ENCODE measurements around the gene F8.

Gene F8

DNA sequence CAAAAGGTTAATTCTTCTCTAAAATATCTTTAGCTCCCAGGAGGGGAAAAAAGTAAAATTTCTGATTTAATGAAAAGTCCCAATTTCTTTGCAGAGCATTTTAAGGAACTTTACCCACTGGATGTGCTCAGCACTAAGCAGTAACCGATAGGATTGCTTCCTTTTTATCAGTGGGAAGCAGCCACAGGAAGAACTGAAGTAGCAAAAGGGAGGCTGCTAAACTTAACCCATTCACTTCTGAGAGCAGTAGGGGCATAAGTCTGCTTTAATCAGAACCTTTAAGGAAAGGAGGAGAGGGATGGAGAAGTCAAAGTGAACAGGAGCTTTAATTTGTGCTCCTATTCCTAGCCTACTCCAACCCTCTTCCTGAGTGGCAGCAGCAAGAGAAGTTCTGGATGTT lies at the start of gene F8:
Gene F8, minus strand, starts transcription at position 139 of the 400 bp plus-strand sequence. CDS start 171 bp downstream, outside the sequence.
- DNase-seq = no peak

GRCh38 chrX:155071694-155072280 lies 49.3 kb upstream of the F8 start:
- no peak for DNase-seq

DNA sequence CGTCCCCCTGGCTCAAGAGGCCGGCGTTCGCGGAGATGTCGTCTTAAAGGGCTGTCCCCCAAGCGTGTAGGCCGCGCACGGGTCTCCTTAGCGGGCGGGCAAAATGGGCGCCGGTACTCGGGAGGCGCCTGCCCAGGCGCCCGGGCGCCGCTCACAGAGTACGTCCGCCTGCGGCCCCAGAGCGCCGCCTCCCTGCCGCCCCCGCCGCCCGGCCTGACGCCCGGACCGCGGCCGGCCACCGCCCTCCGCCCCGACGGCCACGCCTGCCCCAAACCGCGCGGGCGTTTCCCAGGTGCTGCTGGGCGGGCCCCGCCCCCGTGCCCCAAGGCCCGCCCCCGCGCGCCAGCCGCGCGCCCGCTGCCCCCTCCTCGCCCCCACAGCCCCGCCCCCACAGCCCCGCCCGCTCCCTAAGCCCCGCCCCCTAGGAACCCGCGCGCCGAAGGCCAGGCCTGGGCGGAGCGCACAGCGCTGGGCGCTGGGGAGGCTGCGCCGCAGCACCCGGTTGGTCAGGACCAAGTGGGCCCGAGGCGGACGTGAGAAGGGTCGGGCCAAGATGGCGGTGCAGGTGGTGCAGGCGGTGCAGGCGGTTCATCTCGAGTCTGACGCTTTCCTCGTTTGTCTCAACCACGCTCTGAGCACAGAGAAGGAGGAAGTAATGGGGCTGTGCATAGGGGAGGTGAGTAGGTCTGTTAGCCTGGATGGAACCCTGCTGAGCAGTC lies 48.6 kb upstream of the F8 start, which contains the start of the genes BRCC3, CMC4 and MTCP1:
Gene BRCC3, plus strand, starts transcription at position 534 of the 719 bp plus-strand sequence. Its CDS starts 20 bp downstream, at position 554.
Gene CMC4, minus strand, starts transcription at position 162 of the 719 bp plus-strand sequence. CDS start 7,113 bp downstream, outside the sequence.
Gene MTCP1, minus strand, starts transcription at position 162 of the 719 bp plus-strand sequence. CDS start 5,126 bp downstream, outside the sequence.
- DNase-seq = peak; percentile 42

DNA sequence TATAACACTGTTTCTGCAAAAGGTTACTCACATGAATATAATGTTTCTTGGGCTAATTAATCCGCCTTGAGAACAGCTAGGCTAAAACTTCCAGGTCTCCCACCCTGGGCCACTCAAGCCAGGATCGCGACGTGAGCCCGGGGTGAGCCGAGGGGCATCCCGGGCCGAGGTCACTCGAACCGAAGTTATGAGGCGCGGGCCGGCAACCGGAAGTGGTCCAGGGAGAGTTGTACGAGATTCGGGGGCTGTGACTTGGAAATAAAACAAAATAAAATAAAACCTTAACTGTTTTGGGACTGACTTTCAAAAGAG lies 48.1 kb upstream of the F8 start:
- DNase-seq = no peak

- no peak for DNase-seq
Observed at GRCh38 chrX:155070038-155070437, 47.5 kb upstream of the F8 start.

DNA sequence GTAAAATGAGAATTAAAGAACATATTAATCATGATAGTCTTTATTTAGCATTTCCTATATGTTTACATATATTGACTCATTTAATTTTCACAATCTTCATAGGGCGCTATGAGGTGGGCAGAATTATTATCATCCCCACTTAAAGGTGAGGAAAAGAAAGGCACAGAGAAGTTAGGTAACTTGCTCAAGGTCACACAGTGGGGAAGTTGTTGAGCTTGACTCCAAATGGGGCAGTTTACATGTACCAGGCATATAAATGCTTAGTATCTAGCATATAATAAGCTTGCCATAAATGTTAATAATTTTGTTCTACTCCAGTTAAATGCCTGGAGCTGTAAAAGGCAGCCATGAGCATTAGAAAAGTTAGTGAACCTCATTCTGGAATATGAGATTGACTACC lies 46.9 kb upstream of the F8 start:
- no peak for DNase-seq

- DNase-seq = peak; percentile 20
Observed at GRCh38 chrX:155068165-155068564, 45.6 kb upstream of the F8 start.

- DNase-seq = peak; percentile 41
Observed at GRCh38 chrX:155065035-155065734, 42.7 kb upstream of the F8 start.

DNA sequence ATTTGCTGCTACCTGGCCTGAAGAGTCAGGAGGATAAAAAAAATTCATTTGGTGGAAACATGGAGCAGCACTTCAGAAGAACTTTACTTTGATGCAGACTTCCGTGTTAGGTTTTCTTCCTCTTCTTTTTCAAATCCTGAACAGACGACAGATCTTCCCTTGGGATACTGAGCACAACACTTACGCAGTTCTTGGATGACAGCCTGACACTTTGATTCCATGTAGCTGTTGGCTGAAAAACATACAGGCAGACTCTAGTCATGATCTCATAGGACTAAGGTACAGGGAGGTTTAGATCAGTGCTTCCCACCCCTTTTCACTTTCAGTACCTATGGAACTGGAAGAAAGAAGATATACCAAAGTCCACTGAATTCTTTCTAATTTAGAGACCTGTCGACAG lies 39.2 kb upstream of the F8 start:
- DNase-seq = no peak

- peak; percentile 12 for DNase-seq
Observed at GRCh38 chrX:155056877-155057792, 34.6 kb upstream of the F8 start.

- DNase-seq = no peak
Observed at GRCh38 chrX:155056471-155056870, 33.9 kb upstream of the F8 start.

DNA sequence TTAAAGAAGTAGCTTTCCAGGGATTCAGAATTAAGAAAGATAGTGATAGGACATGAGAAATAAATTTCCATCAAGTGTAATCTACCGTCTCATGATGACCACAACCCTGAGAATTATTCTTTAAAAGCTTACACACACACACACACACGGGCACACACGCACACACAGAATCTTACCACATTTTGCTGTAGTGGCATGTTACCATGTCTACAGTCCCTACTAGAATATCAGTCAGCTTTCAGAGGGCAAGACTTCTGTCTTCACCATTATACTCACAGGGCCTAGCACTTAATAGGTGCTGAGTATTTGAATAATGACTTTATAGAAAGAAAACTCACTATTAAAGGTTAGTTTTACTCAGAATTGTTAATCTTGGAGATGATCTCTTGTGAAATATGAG lies 33.0 kb upstream of the F8 start:
- no peak for DNase-seq

DNA sequence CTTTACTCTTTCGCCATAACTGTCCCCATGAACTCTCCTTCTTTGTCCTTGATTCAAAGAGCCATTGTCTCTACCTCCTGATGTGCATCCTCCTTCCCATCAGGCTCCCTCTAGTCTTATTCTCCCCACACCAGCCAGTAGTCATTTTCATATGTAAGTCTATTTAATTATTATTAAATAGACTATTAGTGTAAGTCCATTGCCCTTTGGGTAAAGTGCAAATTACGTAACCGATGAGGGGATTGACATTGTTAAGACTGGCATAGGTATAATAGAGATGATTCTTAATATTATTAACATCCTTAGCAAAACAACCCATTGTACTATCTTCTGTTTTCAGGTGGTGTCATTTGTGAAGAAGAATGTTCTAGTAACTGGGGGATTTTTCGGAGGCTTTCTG lies 31.7 kb upstream of the F8 start:
- DNase-seq = no peak

- no peak for DNase-seq
Observed at GRCh38 chrX:155053656-155054055, 31.1 kb upstream of the F8 start.

DNA sequence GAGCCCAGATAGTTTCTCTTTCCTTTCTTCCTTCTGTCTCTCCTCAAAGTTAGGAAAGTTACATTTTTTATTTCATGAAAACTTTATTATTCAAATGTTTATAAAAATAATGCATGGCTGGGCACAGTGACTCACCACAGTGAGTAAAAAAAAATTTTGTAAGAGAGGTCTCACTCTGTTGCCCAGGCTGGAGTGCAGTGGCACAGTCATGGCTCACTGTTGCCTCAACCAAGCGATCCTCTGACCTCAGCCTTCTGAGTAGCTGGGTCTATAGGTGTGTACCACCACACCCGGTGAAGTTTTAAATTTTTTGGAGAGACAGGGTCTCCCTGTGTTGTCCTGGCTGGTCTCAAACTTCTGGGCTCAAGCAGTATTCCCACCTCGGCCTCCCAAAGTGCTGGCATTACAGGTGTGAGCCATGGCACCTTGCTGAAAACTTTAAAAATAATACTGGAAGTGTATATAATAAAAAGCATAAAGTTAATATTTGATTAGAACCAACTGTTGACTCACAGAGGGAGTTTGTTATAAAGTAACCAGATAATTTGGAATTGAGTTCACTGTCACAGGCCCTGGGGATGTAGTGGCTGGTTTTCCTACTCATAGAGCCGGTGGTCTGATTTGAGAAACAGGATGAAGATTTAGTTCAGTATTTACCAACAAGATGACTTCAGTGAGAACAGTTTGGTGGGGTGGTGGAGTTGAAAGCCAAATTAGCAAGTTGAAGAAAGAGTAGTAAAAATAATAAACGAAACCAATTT lies 30.4 kb upstream of the F8 start:
- no peak for DNase-seq

DNA sequence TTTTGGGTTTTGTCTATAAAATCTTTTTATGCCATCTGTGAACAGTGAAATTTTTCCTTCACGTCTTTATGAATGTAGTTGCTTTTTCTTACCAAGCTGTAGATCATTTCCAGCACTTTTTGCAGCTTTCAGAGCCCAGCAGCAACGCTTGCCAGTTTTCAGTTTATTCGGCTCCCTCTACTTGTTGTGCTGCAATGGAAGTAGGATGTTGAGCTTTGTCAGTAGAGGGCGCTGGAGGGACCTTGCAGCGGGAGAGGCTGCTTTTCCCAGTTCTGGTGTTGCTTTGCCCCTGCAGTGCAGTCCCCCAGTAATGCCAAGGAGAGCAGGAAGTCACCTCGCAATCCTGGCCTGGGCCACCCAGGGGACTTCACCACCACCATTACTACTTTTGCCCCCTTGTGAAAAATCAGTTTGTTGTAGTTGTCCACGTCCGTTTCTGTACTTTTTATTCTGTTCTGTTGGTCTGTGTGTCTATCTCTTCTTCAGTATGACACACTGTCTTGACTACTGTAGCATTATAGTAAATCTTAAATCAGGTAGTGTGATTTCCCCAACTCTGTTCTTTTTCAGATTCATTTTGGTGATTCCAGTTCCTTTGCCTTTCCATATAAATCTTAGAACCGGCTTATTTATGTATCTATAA lies 26.6 kb upstream of the F8 start:
- no peak for DNase-seq

DNA sequence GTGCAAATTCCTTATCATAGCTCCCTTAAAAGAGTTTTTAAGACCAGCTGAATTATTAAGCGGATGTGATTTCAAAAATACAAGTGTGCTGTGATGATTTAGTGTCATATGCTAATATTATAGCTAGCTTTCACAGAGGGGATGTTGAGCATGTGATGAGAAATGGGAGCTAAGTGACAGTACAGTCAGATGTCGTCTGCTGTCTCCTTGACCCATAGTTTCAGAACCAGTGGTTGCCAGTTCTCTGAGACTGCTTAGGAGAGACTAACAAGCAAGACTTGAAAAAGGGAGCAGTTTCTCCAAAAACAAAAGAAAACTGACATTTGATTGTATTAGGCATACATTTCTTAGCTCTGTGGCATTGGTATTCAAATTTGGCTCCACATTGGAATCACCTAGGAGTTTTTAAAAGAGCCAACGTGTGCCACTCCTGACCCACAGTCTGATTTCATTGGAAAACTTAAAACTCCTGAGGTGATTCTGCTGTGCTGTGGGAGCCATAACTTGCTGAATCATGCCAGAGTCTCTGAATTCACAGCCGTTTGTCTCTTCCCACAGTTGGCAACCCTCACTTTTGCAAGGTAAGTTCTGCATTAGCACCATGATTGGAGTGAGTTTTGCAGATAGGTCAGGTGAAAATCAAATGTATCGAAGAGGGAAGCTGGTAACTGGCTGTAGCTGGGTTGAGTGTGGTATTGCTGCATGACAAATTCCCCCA lies 24.4 kb upstream of the F8 start:
- DNase-seq = no peak

DNA sequence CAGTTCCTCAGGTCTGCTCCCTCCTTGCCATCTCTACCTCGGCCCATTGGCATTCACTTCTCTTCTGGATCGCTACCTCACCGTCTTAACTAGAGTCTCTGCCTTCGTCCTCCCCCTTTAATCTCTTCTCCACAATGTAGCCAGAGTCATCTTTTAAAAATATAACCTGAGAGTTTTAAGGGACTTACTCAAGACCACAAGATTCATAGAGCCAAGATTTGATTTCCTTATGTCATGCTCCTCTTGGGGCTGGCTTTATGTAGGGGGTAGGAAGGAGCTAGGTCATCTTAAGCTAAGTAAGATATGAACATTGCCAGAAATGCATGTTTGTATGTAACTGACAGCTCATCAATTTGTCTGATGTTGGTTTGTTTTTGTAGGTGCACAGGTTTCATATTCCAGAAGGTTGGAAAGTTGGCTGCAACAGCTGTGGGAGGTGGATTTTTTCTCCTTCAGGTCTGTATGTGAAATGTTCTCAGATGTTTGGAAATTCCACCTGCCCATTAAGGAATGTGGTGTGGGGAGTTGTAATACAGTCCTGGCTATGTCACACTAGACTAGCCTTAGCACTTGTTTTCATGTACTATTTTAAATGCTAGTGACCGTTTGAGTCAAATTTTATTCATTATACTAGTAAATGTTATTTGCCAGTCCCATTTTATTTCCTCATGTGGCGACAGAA lies 23.7 kb upstream of the F8 start:
- DNase-seq = no peak

DNA sequence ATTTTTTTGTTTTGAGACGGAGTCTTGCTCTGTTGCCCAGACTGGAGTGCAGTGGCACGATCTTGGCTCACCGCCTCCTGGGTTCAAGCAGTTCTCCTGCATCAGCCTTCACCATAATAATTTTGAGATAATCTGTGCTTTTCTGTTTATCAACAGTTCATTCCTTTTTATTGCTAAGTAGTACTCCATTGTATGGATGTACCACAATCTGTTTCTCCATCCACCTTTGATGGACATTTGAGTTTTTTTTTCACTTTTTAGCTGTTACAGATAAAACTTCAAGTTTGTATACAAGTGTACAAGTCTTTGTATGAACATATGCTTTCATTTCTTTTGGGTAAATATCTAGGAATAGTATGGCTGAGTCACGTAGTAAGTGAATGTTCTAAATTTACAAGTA lies 13.2 kb upstream of the F8 start:
- DNase-seq = no peak

GRCh38 chrX:155031657-155032056 lies 9.1 kb upstream of the F8 start:
- DNase-seq = no peak

Measured in kidney glomerular epithelial cell (primary cell).